Measurements from ENCODE around the gene LY6G5C. TPM values are rescaled to one million over a fixed set of nuclear protein-coding genes. Genes with fewer than 3 reads are reported as not detected.

The LY6G5C gene
- total and polyA plus RNA-seq, 9 of the 15 experiments (the other 6 are each of a cell fraction or from before 2014, with no cell fraction given), result 0.10 to 0.67 (median 0.46) TPM; not detected in 4

DNA sequence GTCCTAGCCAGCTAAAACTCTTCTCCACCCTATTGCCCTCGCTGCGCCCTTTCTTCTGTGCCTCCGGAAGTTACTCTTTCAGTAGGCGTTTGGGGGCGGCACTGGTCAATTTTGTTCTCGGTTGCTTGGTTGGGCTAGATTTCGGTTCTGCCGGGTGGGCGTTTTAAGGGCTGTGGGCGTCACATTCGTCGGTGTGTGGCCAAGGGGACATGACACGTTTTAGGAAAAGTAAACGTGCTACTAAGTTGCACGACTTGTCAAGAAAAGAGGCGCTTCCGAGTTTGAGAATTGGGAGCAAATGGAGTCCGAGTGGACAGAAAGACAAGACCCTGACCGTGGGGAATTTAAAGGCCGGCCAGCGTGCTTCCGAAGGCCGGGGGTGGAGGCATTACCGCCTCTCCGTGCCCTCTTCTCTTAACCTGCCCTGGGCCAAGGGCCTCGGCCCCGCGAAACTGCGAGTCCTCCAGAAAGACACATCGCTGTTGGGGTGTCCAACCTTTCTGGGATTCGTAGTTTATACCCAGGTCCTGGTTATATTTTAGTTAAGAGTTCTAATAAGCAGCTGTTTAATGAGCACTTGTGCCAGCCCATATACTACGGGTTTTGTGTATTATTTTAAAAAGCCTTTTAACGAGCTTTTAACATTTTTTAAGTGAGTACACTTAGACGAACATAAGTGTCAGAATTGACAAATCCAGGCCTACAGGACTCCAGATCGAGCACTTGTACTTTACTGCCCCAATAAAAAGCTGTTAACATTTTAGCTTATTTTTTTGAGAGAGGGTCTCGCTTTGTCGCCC is 27.7 kb downstream of the LY6G5C start (continued):
- TF ChIP-seq, protein P1, sequence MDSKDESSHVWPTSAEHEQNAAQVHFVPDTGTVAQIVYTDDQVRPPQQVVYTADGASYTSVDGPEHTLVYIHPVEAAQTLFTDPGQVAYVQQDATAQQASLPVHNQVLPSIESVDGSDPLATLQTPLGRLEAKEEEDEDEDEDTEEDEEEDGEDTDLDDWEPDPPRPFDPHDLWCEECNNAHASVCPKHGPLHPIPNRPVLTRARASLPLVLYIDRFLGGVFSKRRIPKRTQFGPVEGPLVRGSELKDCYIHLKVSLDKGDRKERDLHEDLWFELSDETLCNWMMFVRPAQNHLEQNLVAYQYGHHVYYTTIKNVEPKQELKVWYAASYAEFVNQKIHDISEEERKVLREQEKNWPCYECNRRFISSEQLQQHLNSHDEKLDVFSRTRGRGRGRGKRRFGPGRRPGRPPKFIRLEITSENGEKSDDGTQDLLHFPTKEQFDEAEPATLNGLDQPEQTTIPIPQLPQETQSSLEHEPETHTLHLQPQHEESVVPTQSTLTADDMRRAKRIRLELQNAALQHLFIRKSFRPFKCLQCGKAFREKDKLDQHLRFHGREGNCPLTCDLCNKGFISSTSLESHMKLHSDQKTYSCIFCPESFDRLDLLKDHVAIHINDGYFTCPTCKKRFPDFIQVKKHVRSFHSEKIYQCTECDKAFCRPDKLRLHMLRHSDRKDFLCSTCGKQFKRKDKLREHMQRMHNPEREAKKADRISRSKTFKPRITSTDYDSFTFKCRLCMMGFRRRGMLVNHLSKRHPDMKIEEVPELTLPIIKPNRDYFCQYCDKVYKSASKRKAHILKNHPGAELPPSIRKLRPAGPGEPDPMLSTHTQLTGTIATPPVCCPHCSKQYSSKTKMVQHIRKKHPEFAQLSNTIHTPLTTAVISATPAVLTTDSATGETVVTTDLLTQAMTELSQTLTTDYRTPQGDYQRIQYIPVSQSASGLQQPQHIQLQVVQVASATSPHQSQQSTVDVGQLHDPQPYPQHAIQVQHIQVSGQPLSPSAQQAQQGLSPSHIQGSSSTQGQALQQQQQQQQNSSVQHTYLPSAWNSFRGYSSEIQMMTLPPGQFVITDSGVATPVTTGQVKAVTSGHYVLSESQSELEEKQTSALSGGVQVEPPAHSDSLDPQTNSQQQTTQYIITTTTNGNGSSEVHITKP (IDR thresholded peaks at IDR 0.05; ENCODE audit: partially characterized antibody), result no peak
- TF ChIP-seq, protein P2, sequence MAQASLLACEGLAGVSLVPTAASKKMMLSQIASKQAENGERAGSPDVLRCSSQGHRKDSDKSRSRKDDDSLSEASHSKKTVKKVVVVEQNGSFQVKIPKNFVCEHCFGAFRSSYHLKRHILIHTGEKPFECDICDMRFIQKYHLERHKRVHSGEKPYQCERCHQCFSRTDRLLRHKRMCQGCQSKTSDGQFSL (CRISPR knock-in tag; IDR thresholded peaks at IDR 0.05), result no peak
- TF ChIP-seq, protein P2 (tag; IDR thresholded peaks at IDR 0.05), result no peak; a peak in 1 of 4 replicates
- TF ChIP-seq ZNF133 (CRISPR knock-in tag; IDR thresholded peaks at IDR 0.05) (no peak), FOXA1 (IDR thresholded peaks at IDR 0.05; ENCODE audit: borderline replicate concordance) (no peak), BRD9 (IDR thresholded peaks at IDR 0.05; ENCODE audit: low read depth, partially characterized antibody) (peak; percentile 98), FOXJ2 (tag; IDR thresholded peaks at IDR 0.05) (no peak), NUFIP1 (IDR thresholded peaks at IDR 0.05; ENCODE audit: partially characterized antibody) (no peak), TBP (optimal IDR thresholded peaks at IDR 0.05; ENCODE audit: low read depth, low read length) (peak; percentile 78), HIVEP1 (CRISPR knock-in tag; IDR thresholded peaks at IDR 0.05) (no peak), POLR2AphosphoS2 (IDR thresholded peaks at IDR 0.05; ENCODE audit: low read length) (peak; percentile 98), HDGF (IDR thresholded peaks at IDR 0.05) (peak; percentile 81), ZBTB49 (CRISPR knock-in tag; IDR thresholded peaks at IDR 0.05; ENCODE audit: borderline replicate concordance) (no peak), ZNF778 (CRISPR knock-in tag; IDR thresholded peaks at IDR 0.05) (no peak), MYC (IDR thresholded peaks at IDR 0.05; ENCODE audit: low read depth, low read length) (no peak), MYC (CRISPR knock-in tag; IDR thresholded peaks at IDR 0.05; ENCODE audit: borderline replicate concordance, low read depth) (peak; percentile 82; the same call in 1 of the 2 replicates), SIRT6 (IDR thresholded peaks at IDR 0.05; ENCODE audit: low read depth, low read length) (no peak), ARID2 (IDR thresholded peaks at IDR 0.05) (peak; percentile 54; the same call in 1 of the 2 replicates), MAFF (IDR thresholded peaks at IDR 0.05; ENCODE audit: low read length) (peak; percentile 19; the same call in 1 of the 2 replicates), EGR1 (conservative IDR thresholded peaks at IDR 0.05) (peak; percentile 100)
- TF ChIP-seq, protein P3, sequence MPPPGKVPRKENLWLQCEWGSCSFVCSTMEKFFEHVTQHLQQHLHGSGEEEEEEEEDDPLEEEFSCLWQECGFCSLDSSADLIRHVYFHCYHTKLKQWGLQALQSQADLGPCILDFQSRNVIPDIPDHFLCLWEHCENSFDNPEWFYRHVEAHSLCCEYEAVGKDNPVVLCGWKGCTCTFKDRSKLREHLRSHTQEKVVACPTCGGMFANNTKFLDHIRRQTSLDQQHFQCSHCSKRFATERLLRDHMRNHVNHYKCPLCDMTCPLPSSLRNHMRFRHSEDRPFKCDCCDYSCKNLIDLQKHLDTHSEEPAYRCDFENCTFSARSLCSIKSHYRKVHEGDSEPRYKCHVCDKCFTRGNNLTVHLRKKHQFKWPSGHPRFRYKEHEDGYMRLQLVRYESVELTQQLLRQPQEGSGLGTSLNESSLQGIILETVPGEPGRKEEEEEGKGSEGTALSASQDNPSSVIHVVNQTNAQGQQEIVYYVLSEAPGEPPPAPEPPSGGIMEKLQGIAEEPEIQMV (tag; conservative IDR thresholded peaks at IDR 0.05; ENCODE audit: low read depth), result no peak
